Measurements from ENCODE around the gene IGFN1.

The IGFN1 gene

DNA sequence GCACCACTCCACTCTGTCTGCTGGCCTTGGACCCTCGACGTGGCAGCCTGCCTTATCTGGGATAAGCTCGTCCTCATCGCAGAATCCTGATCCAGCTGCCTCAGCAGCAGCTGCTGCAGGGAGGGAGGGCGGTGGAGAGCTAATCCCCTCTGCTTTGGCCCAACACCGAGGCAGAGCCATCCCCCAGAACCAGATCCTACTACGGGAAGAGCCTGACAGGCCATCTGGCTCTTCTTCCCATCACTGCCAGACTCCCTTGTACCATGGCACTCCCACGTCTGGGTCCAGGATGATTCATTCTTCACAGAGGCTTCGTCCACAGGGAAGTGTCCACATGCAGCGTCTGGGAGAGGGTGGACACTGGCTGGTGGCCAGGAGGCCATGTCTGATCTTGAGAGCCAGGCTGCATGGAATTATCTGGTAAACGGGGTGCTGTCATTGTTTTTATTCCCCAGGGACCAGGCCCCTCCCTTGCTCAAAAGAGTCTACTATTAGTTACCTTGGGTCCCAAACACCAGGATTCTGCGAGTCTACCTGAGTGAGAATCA lies 78.1 kb downstream of the IGFN1 start:
- DNase-seq: no peak

DNA sequence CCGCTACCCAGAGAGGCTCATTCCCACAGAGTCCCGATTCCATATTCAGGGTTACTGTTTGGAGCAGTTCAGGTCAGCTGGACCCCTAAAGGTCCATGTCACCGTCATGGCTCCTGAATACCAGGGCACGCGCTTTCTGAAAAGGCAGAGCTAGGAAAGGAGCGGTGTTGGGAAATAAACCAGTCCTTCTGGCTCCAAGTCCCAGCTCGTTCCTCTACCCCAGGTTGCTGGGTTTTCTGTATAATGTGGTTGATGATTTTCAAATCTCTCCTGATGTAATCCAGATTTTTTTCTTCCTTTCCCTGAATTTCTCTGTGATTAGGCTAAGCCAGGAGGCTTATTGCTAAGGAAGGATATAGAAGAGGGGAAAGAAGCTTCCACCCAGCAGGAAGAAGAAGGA lies 78.7 kb downstream of the IGFN1 start:
- DNase-seq: no peak

- no peak for DNase-seq
Measured at GRCh38 chr1:201269900-201270410, 79.3 kb downstream of the IGFN1 start.

DNA sequence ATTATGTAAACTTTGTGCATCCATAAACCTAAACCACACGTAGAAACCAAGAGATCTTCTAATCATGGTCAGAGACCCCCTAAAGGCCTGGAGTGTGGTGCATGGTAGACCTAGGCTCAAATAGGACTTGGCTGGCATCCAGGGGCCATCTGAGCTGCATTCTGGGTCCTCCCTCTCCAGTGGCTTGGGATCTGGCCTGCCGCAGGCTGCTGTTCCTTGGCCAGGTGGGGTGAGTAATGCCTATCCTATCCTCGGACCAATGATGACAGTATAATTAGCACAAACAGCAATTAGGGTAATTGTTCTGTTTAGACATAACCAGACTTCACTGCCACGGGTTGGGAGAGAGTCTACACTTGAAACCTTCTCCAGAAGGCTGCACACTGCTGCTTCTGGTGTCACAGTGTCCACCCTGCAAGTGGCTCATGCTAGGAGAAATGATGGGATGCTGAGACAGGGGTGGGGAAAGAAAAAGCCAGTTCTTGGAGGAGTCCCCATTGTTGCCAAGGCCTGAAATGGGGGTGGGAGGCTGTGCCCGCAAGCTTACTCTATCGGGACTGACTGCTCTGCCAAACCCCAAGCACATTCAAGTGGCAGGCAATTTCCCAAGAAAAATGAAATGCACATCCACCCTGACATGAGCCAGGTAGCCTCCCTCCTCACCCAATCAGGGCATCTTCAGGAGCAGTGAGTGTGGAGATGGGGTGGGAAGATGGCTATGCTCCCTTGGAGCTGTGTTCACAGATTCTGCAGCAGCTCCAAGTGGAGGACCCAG lies 80.2 kb downstream of the IGFN1 start:
- DNase-seq: no peak

DNA sequence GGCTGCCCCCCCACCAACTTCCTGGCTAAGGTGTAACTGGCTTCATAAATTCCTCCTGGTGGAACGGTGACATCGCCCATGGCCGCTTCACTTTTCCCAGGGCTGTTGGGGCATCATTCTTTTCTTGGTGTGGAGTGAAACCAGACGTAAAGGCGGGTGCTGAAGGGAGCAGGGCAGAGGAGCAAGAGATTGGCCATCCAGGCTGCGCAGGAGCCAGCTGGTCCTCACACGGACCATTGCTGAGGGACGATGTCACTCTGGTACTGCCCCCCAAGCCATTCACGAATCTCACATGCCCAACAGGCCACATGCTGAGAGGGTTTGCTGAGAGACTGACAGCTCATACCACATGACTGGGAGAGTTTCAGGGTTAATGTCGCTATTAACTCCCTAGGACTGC lies 82.2 kb downstream of the IGFN1 start:
- DNase-seq: no peak

GRCh38 chr1:201274616-201275252 lies 84.1 kb downstream of the IGFN1 start:
- no peak for DNase-seq

GRCh38 chr1:201275253-201275666 lies 84.6 kb downstream of the IGFN1 start:
- DNase-seq: no peak

GRCh38 chr1:201276891-201277290 lies 86.3 kb downstream of the IGFN1 start:
- DNase-seq: no peak

GRCh38 chr1:201277441-201277840 lies 86.8 kb downstream of the IGFN1 start:
- no peak for DNase-seq

Data from activated T-cell treated with anti-CD3 and anti-CD28 coated beads, Interleukin-2, amount 50 U/mL, for 1 hour (primary cell).